T-helper 1 cell (primary cell): ENCODE data around the gene C1orf167.

Experiments used
- DNase-seq, 5 donors: peaks; one replicate each; pipeline ENCODE4 v3.0.0-alpha.2; 2012 to 2020

Gene C1orf167

DNA sequence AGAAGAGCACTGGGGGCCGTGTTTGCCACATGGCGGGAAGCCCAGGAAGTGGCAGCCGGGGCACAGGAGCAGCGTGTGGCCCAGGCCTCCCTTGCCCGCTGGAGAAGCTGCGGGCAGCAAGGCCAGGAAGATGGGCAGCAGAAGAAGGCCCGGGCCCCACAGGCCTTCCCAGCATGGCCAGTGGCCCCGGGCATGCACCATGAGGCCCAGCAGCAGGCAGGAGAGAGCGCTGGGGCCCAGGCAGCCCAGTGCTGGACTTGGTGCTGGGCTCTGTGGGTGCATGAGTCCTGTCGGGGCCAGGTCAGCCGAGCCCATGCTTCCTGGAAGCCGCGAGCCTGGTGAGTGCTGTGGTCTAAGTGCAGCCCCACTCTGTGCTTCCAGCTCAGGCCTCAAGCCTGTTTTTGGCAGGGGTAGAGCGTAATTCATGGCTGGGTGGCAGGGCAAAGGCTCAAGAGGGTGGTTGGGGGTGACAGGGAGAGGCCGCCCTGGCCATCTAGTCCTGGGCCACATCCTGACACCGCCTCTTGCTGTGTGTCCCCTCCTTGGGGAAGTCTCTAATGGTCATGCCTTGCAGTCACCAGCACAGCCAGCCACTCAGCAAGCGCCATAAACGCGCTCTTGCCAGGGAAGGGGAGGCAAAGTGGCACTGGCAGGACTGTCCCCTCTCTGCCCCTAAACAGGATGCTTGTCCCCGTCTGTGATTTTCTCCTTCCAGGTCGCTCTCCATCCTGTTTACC is 22.4 kb downstream of the C1orf167 start:
- DNase-seq = no peak

DNA sequence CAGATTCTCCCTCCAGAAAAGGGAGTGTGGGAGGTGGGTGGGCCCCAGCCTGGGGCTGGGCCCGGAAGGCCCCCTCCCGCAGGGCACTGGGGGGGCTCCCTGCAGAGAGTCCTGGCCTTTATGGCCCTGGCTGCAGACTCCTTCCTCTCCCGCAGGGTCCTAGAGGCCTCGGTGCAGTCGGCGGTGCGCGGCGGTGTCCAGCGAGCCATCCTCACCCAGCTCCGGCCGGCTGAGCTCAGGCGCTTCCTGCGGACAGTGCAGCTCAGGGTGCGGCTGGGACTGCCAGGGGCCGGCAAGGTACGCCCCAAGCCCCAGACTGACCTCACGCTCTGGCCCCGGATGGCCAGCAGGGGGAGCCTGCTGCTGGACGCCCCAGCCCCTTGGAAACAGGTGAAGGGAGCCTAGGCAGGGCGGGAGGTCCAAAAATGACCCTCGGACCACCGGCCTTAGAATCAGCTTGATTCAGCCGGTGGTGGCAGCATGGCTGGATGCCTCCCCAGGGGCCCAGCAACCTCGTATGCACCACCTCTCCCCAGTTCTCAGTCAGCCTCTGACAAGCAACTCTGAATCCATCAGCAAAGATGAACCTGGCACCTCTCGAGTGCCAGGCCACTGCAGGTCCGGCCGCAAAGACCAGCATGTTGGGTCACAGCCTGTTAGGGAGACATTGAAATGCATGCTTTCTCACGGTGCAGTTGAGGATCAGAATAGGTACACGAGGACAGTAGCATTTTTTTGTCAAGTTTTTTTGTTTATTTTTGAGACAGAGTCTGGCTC is 23.2 kb downstream of the C1orf167 start:
- DNase-seq = peak in 1 of 5 donors; percentile 22

DNA sequence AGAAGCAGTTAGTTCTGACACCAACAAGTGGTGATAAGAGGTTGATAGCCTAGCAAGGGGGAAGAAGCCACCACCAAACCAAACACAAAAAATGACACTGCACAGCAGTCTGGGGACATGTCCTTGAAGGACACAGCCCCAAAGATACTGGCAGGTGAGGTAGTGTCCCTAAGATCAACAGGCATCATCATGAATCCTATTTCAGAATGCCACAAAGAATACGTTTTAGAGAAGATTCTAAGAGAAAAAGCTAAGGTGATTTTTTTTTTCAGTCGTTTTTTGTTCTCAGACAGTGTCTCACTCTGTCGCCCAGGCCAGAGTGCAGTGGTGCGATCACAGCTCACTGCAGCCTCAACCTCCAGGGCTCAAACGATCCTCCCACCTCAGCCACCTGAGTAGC is 24.2 kb downstream of the C1orf167 start:
- no peak for DNase-seq

- DNase-seq = no peak
Measured at GRCh38 chr1:11787251-11787803, 25.3 kb downstream of the C1orf167 start.

GRCh38 chr1:11787804-11788436 is 25.9 kb downstream of the C1orf167 start:
- DNase-seq = no peak

DNA sequence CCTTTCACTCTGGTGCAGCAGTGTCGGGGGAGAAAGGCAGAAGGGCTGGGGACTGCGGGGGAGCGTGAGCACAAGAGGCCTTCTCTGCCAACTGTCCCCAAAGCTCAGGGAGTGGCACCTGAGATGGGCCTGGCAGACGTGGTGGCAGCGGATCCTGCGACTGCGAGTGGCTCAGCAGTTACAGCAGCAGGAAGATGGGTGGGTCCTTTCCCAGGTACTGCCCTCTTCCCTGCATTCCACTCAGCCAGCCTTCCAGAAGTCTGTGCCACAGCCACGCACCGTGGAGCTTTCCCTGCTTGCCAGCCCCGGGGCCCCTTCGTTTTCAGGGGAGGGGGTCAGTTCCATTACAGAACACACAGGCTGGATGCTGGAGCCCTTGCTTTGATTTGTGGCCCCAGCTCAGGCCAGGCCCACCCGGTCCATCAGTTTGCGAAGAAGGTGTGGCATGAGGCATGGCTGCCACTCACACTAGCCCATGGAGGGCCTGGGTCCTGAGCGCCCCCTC is 26.6 kb downstream of the C1orf167 start:
- DNase-seq = no peak

GRCh38 chr1:11789126-11790067 is 27.4 kb downstream of the C1orf167 start:
- no peak for DNase-seq

GRCh38 chr1:11790101-11790879 is 28.3 kb downstream of the C1orf167 start:
- DNase-seq = no peak

- no peak for DNase-seq
Measured at GRCh38 chr1:11790880-11791715, 29.1 kb downstream of the C1orf167 start.

GRCh38 chr1:11792106-11792505 is 30.1 kb downstream of the C1orf167 start:
- no peak for DNase-seq

DNA sequence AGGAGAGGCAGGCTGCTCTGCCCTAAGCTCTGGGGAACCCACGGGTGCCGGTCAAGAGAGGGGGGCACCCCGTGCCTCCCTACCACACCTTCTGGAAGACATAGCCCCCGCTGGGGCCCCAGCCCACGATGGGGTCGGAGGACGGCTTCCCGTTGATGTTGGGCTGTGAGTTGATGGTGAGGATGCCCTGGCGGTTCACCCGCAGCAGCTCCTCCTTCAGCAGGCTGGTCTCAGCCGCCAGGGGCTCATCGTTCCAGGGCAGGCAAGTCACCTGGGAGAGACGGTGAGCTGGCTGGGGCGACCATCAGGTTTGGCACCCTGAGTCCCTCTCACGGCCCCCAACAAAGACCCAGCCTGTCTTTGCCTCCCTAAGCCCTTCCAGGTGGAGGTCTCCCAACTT is 31.8 kb downstream of the C1orf167 start:
- DNase-seq = no peak

GRCh38 chr1:11794446-11795237 is 32.6 kb downstream of the C1orf167 start:
- no peak for DNase-seq

DNA sequence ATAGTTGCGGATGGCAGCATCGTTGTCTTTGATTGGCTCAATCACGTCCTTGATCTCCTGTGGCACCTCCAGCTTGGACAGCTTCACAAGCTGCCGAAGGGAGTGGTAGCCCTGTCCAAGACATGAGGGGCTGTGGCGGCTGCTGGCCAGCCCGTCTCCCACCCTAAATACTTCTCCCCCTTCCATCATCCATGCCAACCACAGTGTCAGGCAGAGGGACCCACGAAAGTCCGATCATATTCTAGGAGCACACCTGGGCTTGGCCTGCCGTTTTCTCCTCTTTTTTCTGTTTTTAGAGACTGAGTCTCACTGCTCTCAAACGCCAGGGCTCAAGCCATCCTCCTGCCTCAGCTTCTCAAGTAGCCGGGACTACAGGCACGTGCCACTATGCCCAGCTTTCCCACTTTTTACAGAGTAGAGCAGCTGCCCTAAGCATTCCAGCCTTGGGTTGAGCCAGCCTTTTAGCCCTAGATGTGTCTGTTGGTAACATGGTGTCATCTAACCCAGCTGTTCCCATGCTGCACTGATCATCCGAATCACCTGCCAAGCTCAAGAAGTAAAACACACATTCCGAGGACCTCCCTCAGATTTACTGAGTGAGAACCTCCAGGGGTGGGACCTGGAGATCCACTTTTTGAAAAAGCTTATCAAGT is 33.4 kb downstream of the C1orf167 start:
- DNase-seq = no peak

GRCh38 chr1:11796036-11796828 is 34.2 kb downstream of the C1orf167 start:
- DNase-seq = no peak

- no peak for DNase-seq
Measured at GRCh38 chr1:11797525-11798216, 35.7 kb downstream of the C1orf167 start.

- no peak for DNase-seq
Measured at GRCh38 chr1:11799099-11799498, 37.1 kb downstream of the C1orf167 start.

GRCh38 chr1:11799896-11800295 is 37.9 kb downstream of the C1orf167 start:
- DNase-seq = no peak
